A673 (cell line): Measurements from ENCODE around the gene APLP2.

ENCODE experiments used
- EZH2 ChIP-seq: fragments of 200-600 bp; sonication (generic); IDR thresholded peaks from 2 replicates; pipeline ENCODE4 v1.6.1; 2017; ENCODE audit warnings: borderline replicate concordance, low read depth, mild to moderate bottlenecking, mixed read lengths, antibody characterized with exemption, low read length; ENCODE audit not compliant: poor library complexity, severe bottlenecking
- TF ChIP-seq, protein P1 (sequence below): fragments of 300-800, 200-600 bp; sonication (generic); conservative IDR thresholded peaks from 2 replicates; pipeline ENCODE4 v1.5.1; 2017; ENCODE audit warnings: low read depth, mild to moderate bottlenecking, antibody characterized with exemption, low read length, moderate library complexity, mixed read lengths

GRCh38 chr11:130109386-130109785, 39.7 kb downstream of the APLP2 start:
- TF ChIP-seq, protein P1, sequence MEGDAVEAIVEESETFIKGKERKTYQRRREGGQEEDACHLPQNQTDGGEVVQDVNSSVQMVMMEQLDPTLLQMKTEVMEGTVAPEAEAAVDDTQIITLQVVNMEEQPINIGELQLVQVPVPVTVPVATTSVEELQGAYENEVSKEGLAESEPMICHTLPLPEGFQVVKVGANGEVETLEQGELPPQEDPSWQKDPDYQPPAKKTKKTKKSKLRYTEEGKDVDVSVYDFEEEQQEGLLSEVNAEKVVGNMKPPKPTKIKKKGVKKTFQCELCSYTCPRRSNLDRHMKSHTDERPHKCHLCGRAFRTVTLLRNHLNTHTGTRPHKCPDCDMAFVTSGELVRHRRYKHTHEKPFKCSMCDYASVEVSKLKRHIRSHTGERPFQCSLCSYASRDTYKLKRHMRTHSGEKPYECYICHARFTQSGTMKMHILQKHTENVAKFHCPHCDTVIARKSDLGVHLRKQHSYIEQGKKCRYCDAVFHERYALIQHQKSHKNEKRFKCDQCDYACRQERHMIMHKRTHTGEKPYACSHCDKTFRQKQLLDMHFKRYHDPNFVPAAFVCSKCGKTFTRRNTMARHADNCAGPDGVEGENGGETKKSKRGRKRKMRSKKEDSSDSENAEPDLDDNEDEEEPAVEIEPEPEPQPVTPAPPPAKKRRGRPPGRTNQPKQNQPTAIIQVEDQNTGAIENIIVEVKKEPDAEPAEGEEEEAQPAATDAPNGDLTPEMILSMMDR, result no peak
- TF ChIP-seq EZH2, result no peak
